A549 (cell line): ENCODE data around the gene RUVBL1. TPM values are rescaled to one million over a fixed set of nuclear protein-coding genes. Genes with fewer than 3 reads are reported as not detected.

Experiments used
- ATAC-seq, 2 experiments: fragments of 200-7000 bp in 1 of 2; fragments of >200 bp in 1 of 2; cut with Nextera tagmentation in 1 of 2; cut with Tn5 transposase in 1 of 2; 3 replicates each; pipeline versions ENCODE4 v1.8.0 to v1.9.1; 2018 to 2020; ENCODE audit warnings: mild to moderate bottlenecking in 1 of 2, moderate library complexity in 1 of 2
- CTCF ChIA-PET: fragments of 300-600 bp; sonication (Branson Sonifier 250); formaldehyde crosslinking; extraction: SDS; loops from one replicate; lab custom pipeline; 2021; ENCODE audit warnings: antibody characterized with exemption, inconsistent platforms; lab: Yijun Ruan, JAX
- POLR2A ChIA-PET: fragments of 350-600 bp; formaldehyde crosslinking; extraction: SDS; loops from one replicate; lab custom pipeline; 2021; ENCODE audit warnings: antibody characterized with exemption, inconsistent platforms; lab: Yijun Ruan, JAX
- DNase-seq, 2 experiments: peaks; one replicate each; pipeline versions ENCODE4 v3.0.0 to v3.0.0-alpha.2; 2011 to 2016; ENCODE audit warnings: low read depth in 1 of 2, low spot score in 1 of 2
- FAIRE-seq: peaks from 2 replicates; lab custom pipeline; 2011; peaks lifted over from hg19 to GRCh38; lab: Jason Lieb, UNC
- H3K27ac ChIP-seq, 2 experiments: fragments of >200 bp; sonication (Bioruptor Twin); formaldehyde crosslinking; 3 replicates each; pipeline ENCODE4 v1.5.1; 2016 to 2017
- H3K4me1 ChIP-seq: fragments of >200 bp; sonication (Bioruptor Twin); formaldehyde crosslinking; 3 replicates; pipeline ENCODE4 v1.6.1; 2016
- H3K4me2 ChIP-seq: fragments of >200 bp; sonication (Bioruptor Twin); formaldehyde crosslinking; 3 replicates; pipeline ENCODE4 v1.6.1; 2016
- H3K4me3 ChIP-seq: fragments of >200 bp; sonication (Bioruptor Twin); formaldehyde crosslinking; 3 replicates; pipeline ENCODE4 v1.5.1; 2016
- H3K9me3 ChIP-seq: fragments of >200 bp; sonication (Bioruptor Twin); formaldehyde crosslinking; 3 replicates; pipeline ENCODE4 v1.6.1; 2016
- BHLHE40 ChIP-seq: IDR thresholded peaks from 2 replicates; pipeline ENCODE4 v1.6.1; 2012; ENCODE audit warnings: low read depth, low read length, inconsistent platforms
- CBX8 ChIP-seq: fragments of 200-600 bp; sonication (generic); IDR thresholded peaks from 2 replicates; pipeline ENCODE4 v1.6.1; 2016
- CEBPB ChIP-seq, 2 experiments: fragments of >200 bp in 1 of 2; sonication (Bioruptor Twin) in 1 of 2; formaldehyde crosslinking in 1 of 2; IDR thresholded peaks; 2 replicates each; pipeline ENCODE4 v1.6.1; 2012 to 2016
- CHD4 ChIP-seq: fragments of 200-600 bp; sonication (generic); IDR thresholded peaks from 2 replicates; pipeline ENCODE4 v1.6.1; 2016; ENCODE audit warnings: antibody characterized with exemption, mild to moderate bottlenecking, borderline replicate concordance
- E2F6 ChIP-seq: IDR thresholded peaks from 2 replicates; pipeline ENCODE4 v1.6.1; 2012; ENCODE audit warnings: low read depth, borderline replicate concordance
- EHF ChIP-seq: fragments of 250-450 bp; sonication (Bioruptor Pico); IDR thresholded peaks from 2 replicates; pipeline ENCODE4 v1.5.0; 2020; ENCODE audit warnings: mild to moderate bottlenecking
- EP300 ChIP-seq, 2 experiments: fragments of >200 bp; sonication (Bioruptor Twin); formaldehyde crosslinking; IDR thresholded peaks; 2 replicates in 1 of 2; 3 replicates in 1 of 2; pipeline ENCODE4 v1.6.1; 2016 to 2017
- FOSL2 ChIP-seq, 2 experiments: fragments of 450-650 bp in 1 of 2; fragments of >200 bp in 1 of 2; sonication (Bioruptor Twin) in 1 of 2; formaldehyde crosslinking; IDR thresholded peaks; 2 replicates each; pipeline versions ENCODE4 v1.5.0 to v1.6.1; 2016 to 2020; ENCODE audit warnings: mild to moderate bottlenecking in 1 of 2, moderate library complexity in 1 of 2
- FOXS1 ChIP-seq: fragments of 250-450 bp; sonication (Bioruptor Pico); IDR thresholded peaks from 2 replicates; pipeline ENCODE4 v1.5.0; 2020; ENCODE audit warnings: mild to moderate bottlenecking, moderate library complexity
- HDAC2 ChIP-seq: fragments of 200-600 bp; sonication (generic); IDR thresholded peaks from 2 replicates; pipeline ENCODE4 v1.6.1; 2016
- HEYL ChIP-seq: fragments of 250-450 bp; sonication (Bioruptor Pico); IDR thresholded peaks from 2 replicates; pipeline ENCODE4 v1.8.0; 2021; ENCODE audit warnings: mild to moderate bottlenecking, moderate library complexity
- HMGXB4 ChIP-seq: fragments of 250-450 bp; sonication (Bioruptor Pico); IDR thresholded peaks from 2 replicates; pipeline ENCODE4 v1.5.0; 2021; ENCODE audit warnings: mild to moderate bottlenecking, moderate library complexity, borderline replicate concordance
- HOXA7 ChIP-seq: fragments of 250-450 bp; sonication (Bioruptor Pico); IDR thresholded peaks from 2 replicates; pipeline ENCODE4 v1.5.0; 2020; ENCODE audit warnings: mild to moderate bottlenecking, moderate library complexity
- HOXB13 ChIP-seq: fragments of 250-450 bp; sonication (Bioruptor Pico); IDR thresholded peaks from 2 replicates; pipeline ENCODE4 v1.5.0; 2020; ENCODE audit warnings: low read depth, mild to moderate bottlenecking, moderate library complexity
- HOXB5 ChIP-seq: fragments of 250-450 bp; sonication (Bioruptor Pico); IDR thresholded peaks from 2 replicates; pipeline ENCODE4 v1.5.0; 2020; ENCODE audit warnings: mild to moderate bottlenecking, moderate library complexity
- KDM5A ChIP-seq: fragments of 200-600 bp; sonication (generic); IDR thresholded peaks from 2 replicates; pipeline ENCODE4 v1.6.1; 2016; ENCODE audit warnings: antibody characterized with exemption, mild to moderate bottlenecking
- MAFK ChIP-seq: fragments of 450-650 bp; IDR thresholded peaks from 2 replicates; pipeline ENCODE4 v1.6.1; 2014; ENCODE audit not compliant: partially characterized antibody
- NFE2L2 ChIP-seq: fragments of 150-350 bp; conservative IDR thresholded peaks from 2 replicates; pipeline ENCODE4 v1.6.1; 2014; ENCODE audit warnings: low read length
- PHF8 ChIP-seq: fragments of 200-600 bp; sonication (generic); IDR thresholded peaks from 2 replicates; pipeline ENCODE4 v1.6.1; 2016; ENCODE audit warnings: low read depth, mild to moderate bottlenecking, antibody characterized with exemption, moderate library complexity, borderline replicate concordance
- POLR2A ChIP-seq: IDR thresholded peaks from 2 replicates; pipeline ENCODE4 v1.6.1; 2012; ENCODE audit warnings: mild to moderate bottlenecking, low read length
- RCOR1 ChIP-seq: fragments of 150-350 bp; IDR thresholded peaks from 2 replicates; pipeline ENCODE4 v1.6.1; 2014; ENCODE audit warnings: antibody characterized with exemption, low read length, low read depth
- RFX5 ChIP-seq: fragments of 450-650 bp; IDR thresholded peaks from 2 replicates; pipeline ENCODE4 v1.7.1; 2014; ENCODE audit warnings: antibody characterized with exemption, mild to moderate bottlenecking, moderate library complexity
- RNF2 ChIP-seq: fragments of 200-600 bp; sonication (generic); IDR thresholded peaks from 2 replicates; pipeline ENCODE4 v1.6.1; 2016; ENCODE audit warnings: low read depth, mild to moderate bottlenecking, antibody characterized with exemption, moderate library complexity, borderline replicate concordance
- SREBF2 ChIP-seq: fragments of 450-650 bp; IDR thresholded peaks from 2 replicates; pipeline ENCODE4 v1.6.1; 2014; ENCODE audit warnings: mild to moderate bottlenecking, moderate library complexity
- TP53 ChIP-seq: fragments of 250-450 bp; sonication (Bioruptor Pico); IDR thresholded peaks from 2 replicates; pipeline ENCODE4 v1.5.0; 2021; ENCODE audit warnings: mild to moderate bottlenecking, moderate library complexity
- ZNF302 ChIP-seq: fragments of 250-450 bp; sonication (Bioruptor Pico); IDR thresholded peaks from 2 replicates; pipeline ENCODE4 v1.9.0; 2021; ENCODE audit warnings: inconsistent platforms, mild to moderate bottlenecking, moderate library complexity
- WGBS: methylation state at CpG from one replicate; pipeline ENCODE4 v1.1.6; 2017; ENCODE audit errors: missing lambda C conversion rate; 5-methylcytosine and 5-hydroxymethylcytosine counted together
- polyA plus RNA-seq, 4 experiments: library from polyadenylated mRNA; depleted of rRNA in 3 of 4; stranded (reverse); fragments of >200 nt; fragmentation: RNase III in 1 of 4; extraction: RNeasy Plus Mini Kit Qiagen cat#74134 plus additional on column Dnase treatment in 1 of 4; gene quantifications; 2 replicates in 3 of 4; 3 replicates in 1 of 4; pipeline ENCODE4 v1.2.3, GENCODE V29; 2011 to 2017
- TF ChIP-seq, protein P1 (sequence below): fragments of 200-600 bp; sonication (generic); IDR thresholded peaks from 2 replicates; pipeline ENCODE4 v1.6.1; 2016; ENCODE audit warnings: antibody characterized with exemption, mild to moderate bottlenecking, moderate library complexity
- TF ChIP-seq, protein P2 (sequence below): IDR thresholded peaks from 2 replicates; pipeline ENCODE4 v1.6.1; 2012
- TF ChIP-seq, protein P3 (sequence below): fragments of >200 bp; sonication (Bioruptor Twin); formaldehyde crosslinking; IDR thresholded peaks from 3 replicates; pipeline ENCODE4 v1.6.1; 2016

RUVBL1 gene
- polyA plus RNA-seq, 2 of the 4 experiments (the other 2 are of a cell fraction), result 105 to 144 TPM

DNA sequence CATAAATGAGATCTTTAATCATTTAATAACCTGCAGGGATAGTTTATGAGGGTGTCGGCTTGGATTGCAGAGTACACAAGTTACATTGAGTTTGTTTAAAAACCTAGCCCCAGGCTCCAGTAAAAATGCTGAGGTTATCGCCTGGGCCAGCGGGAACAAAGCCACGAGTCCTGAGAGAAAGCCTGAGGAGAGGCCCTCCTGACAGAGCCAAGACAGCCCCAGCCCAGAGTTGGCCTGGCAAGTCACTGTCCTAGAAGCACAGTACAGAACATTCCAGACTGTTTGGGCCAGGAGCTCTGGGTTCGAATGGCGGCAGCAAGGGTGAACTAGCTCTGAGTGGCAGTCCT is 39.0 kb downstream of the RUVBL1 start:
- 0 out of 3 replicates have a peak overlapping the region, but pooled peaks have one; percentile 8 for H3K4me2 ChIP-seq
- H3K27ac ChIP-seq, result peak overlapping the region; percentile 1 to 66; a peak in 4 of 6 replicates
- TF ChIP-seq E2F6, result no peak
- no peak for TF ChIP-seq EHF (CRISPR knock-in tag)
- no peak for TF ChIP-seq CHD4
- TF ChIP-seq CBX8, result no peak
- TF ChIP-seq, protein P1, sequence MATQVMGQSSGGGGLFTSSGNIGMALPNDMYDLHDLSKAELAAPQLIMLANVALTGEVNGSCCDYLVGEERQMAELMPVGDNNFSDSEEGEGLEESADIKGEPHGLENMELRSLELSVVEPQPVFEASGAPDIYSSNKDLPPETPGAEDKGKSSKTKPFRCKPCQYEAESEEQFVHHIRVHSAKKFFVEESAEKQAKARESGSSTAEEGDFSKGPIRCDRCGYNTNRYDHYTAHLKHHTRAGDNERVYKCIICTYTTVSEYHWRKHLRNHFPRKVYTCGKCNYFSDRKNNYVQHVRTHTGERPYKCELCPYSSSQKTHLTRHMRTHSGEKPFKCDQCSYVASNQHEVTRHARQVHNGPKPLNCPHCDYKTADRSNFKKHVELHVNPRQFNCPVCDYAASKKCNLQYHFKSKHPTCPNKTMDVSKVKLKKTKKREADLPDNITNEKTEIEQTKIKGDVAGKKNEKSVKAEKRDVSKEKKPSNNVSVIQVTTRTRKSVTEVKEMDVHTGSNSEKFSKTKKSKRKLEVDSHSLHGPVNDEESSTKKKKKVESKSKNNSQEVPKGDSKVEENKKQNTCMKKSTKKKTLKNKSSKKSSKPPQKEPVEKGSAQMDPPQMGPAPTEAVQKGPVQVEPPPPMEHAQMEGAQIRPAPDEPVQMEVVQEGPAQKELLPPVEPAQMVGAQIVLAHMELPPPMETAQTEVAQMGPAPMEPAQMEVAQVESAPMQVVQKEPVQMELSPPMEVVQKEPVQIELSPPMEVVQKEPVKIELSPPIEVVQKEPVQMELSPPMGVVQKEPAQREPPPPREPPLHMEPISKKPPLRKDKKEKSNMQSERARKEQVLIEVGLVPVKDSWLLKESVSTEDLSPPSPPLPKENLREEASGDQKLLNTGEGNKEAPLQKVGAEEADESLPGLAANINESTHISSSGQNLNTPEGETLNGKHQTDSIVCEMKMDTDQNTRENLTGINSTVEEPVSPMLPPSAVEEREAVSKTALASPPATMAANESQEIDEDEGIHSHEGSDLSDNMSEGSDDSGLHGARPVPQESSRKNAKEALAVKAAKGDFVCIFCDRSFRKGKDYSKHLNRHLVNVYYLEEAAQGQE, result no peak
- no peak for TF ChIP-seq PHF8
- no peak for TF ChIP-seq TP53 (CRISPR knock-in tag)
- no peak for TF ChIP-seq HEYL (CRISPR knock-in tag)
- no peak for TF ChIP-seq HDAC2
- no peak for TF ChIP-seq POLR2A
- TF ChIP-seq RNF2, result no peak
- no peak for TF ChIP-seq SREBF2
- TF ChIP-seq MAFK, result no peak
- no peak for TF ChIP-seq RCOR1
- no peak for TF ChIP-seq FOXS1 (CRISPR knock-in tag)
- TF ChIP-seq EP300 (IDR thresholded peaks at IDR 0.05), result no peak
- no peak for TF ChIP-seq HOXB13 (CRISPR knock-in tag)
- no peak for TF ChIP-seq CEBPB (IDR thresholded peaks at IDR 0.05)
- TF ChIP-seq BHLHE40, result no peak
- no peak for TF ChIP-seq KDM5A
- TF ChIP-seq, all 56 proteins: peak for 0
- Histone ChIP-seq H3K4me3 (no peak overlapping the region), H3K9me3 (no peaks in the 10 kb centered on the region), H3K4me1 (peaks cover 55% of the 10 kb centered on the region)
- ATAC-seq (no peak), DNase-seq (no peak), FAIRE-seq (no peak)
- 40% methylated on average over 5 of the region's 6 CpGs for WGBS
- CTCF ChIA-PET, result interaction anchor here (0.5 to 4.7 kb wide), 5 partner anchors 9 to 475 kb away, joined by 3 to 23 read pairs (median 3); no protein-coding TSS in a partner anchor
- POLR2A ChIA-PET, result no interaction called here

DNA sequence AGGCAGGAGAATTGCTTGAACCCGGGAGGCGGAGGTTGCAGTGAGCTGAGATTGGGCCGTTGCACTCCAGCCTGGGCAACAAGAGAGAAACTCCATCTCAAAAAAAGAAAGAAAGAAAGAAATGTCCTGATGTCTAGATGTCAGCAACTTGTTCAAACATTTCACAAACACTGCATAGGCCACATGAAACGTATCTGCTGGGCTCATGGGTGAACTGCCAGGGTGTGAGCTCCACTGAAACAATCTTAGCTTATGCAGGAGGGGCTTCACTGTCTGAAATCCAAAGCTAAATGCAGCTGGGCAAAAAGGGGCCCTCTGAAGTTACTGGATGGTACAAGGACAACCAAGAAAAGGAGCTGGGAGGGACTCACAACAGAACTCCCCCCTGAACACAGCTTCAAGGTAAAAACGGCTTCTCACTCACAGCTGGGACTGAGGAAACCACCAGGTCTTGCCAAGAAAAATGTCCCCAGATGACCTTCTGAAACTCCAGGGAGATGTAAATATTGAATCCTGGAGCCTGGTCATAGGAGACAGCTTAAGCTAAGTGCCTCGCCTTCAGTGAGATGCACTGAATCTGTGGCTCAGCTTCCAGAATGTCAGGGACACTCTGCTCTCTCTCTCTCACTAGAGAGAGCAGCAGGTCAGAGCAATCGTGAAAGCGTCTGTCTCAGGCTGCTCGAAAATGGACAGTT is 39.5 kb downstream of the RUVBL1 start:
- no peak overlapping the region for H3K4me3 ChIP-seq
- H3K4me2 ChIP-seq, result 0 out of 3 replicates have a peak overlapping the region, but pooled peaks have one; percentile 8
- WGBS, result 53% methylated on average over 9 of the region's 9 CpGs
- no peak for FAIRE-seq
- CTCF ChIA-PET, result interaction anchor here (0.5 to 4.7 kb wide), 6 partner anchors 8 to 474 kb away, joined by 3 to 23 read pairs (median 3); no protein-coding TSS in a partner anchor
- peaks cover 59% of the 10 kb centered on the region for H3K4me1 ChIP-seq
- POLR2A ChIA-PET, result no interaction called here
- ATAC-seq, result no peak
- peak in 1 of 2 experiments; percentile 27 for DNase-seq
- no peaks in the 10 kb centered on the region for H3K9me3 ChIP-seq
- peak overlapping the region; percentile 55 to 66; a peak in 4 of 6 replicates for H3K27ac ChIP-seq
- TF ChIP-seq, protein P2, sequence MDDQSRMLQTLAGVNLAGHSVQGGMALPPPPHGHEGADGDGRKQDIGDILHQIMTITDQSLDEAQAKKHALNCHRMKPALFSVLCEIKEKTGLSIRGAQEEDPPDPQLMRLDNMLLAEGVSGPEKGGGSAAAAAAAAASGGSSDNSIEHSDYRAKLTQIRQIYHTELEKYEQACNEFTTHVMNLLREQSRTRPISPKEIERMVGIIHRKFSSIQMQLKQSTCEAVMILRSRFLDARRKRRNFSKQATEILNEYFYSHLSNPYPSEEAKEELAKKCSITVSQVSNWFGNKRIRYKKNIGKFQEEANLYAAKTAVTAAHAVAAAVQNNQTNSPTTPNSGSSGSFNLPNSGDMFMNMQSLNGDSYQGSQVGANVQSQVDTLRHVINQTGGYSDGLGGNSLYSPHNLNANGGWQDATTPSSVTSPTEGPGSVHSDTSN, result no peak
- TF ChIP-seq MAFK, result no peak
- no peak for TF ChIP-seq ZNF302 (CRISPR knock-in tag)
- TF ChIP-seq HOXB13 (CRISPR knock-in tag), result no peak
- no peak for TF ChIP-seq EP300 (IDR thresholded peaks at IDR 0.05)
- TF ChIP-seq, protein P3, sequence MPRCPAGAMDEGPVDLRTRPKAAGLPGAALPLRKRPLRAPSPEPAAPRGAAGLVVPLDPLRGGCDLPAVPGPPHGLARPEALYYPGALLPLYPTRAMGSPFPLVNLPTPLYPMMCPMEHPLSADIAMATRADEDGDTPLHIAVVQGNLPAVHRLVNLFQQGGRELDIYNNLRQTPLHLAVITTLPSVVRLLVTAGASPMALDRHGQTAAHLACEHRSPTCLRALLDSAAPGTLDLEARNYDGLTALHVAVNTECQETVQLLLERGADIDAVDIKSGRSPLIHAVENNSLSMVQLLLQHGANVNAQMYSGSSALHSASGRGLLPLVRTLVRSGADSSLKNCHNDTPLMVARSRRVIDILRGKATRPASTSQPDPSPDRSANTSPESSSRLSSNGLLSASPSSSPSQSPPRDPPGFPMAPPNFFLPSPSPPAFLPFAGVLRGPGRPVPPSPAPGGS, result no peak
- TF ChIP-seq HMGXB4 (CRISPR knock-in tag), result no peak
- no peak for TF ChIP-seq KDM5A
- TF ChIP-seq RFX5, result no peak
- TF ChIP-seq EHF (CRISPR knock-in tag), result no peak
- TF ChIP-seq HOXB5, result no peak
- TF ChIP-seq NFE2L2, result no peak
- TF ChIP-seq HOXA7 (CRISPR knock-in tag), result no peak
- TF ChIP-seq HDAC2, result no peak
- TF ChIP-seq FOSL2 (IDR thresholded peaks at IDR 0.05), result no peak
- no peak for TF ChIP-seq FOSL2 (CRISPR knock-in tag; IDR thresholded peaks at IDR 0.05)
- TF ChIP-seq PHF8, result no peak
- no peak for TF ChIP-seq SREBF2
